GM18511 (cell line): ENCODE data around the gene NDUFB7.

Experiments used
- ATAC-seq: cut with Tn5 transposase; IDR thresholded peaks from one replicate; pipeline ENCODE4 v1.9.1; 2021; ENCODE audit warnings: mild to moderate bottlenecking, moderate library complexity; ENCODE audit not compliant: unreplicated experiment

The NDUFB7 gene

DNA sequence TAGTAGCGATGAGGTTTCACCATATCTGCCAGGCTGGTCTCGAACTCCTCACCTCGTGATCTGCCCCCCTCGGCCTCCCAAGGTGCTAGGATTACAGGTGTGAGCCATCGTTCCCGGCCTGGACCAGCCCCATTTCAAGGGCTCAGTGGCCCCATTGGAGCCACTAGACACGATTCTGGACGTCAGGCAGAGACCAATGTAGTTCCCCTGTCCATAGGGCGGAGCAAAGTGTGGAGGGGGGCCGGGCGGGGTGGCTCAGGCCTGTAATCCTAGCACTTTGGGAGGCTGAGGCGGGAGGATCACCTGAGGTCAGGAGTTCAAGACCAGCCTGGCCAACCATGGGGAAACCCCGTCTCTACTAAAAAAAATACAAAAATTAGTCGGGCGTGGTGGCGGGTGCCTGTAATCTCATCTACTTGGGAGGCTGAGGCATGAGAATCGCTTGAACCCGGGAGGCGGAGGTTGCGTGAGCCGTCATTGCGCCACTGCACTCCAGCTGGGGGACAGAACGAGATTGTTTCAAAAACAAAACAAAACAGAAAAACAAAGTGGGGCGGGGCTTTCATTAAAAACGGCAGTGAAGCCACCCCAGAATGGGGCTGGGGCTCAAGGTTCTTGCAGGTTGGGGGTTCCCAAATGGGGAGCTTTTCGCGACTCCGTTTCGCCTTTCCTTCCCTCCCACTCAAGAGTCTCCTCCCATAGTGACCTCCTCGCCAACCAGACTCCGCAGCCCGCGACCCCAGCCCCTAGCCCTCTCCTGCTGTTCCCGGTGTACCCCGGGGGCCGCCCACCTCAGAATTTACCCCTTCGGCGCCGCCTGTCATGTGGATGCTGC, 43.2 kb downstream of the NDUFB7 start:
- ATAC-seq: no peak

DNA sequence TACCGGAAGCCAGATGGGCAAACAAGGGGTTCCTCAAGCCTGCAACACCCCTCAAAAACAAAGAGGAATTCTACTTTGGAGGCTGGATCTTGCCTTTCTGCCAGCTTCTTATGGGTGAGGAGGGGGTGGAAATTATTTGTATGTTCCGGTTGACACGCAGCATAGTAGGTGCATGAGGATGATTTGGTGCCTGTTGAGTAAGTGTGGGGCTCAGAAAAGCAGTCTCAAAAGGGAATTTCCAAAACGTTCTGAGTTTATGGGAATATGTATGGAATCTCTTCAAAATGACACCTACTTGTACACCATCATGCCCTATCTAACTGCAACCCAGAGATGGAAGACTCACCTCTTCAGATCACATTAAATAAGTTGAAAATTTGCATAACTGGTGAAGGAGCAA, 45.4 kb downstream of the NDUFB7 start:
- ATAC-seq: no peak

DNA sequence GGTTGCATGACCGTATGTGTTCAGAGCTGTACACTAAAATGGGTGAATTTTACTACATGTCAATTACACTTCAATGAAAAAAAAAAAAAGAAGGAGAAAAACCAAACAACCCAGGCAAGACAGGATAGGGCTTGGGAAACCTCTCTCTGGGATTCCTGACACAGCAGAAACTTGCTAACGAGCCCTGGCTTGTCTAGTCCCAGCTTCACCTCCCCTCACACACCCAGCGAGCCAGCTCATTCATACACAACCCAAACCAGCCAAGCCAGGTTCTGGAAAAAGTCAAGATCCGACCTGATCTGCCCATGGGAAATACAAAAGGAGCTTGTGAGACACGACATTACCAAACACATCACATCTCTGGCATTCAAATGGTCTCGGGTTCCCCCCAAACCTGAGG, 46.1 kb downstream of the NDUFB7 start:
- no peak for ATAC-seq

DNA sequence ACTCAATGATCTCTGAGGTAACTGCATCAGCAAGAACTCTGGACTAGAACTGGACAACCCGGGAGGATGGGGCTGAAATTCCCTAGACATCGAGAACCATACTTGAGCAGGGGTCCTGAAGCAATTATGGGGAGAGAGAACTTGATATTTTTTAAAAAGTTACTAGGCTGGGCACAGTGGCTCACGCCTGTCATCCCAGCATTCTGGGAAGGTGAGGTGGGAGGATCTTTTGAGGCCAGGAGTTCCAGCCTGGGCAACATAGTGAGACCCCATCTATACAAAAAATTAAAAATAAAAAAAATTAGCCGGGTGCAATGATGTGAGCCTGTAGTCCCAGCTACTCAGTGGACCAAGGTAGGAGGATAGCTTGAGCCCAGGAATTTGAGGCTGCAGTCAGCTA, 51.3 kb downstream of the NDUFB7 start:
- ATAC-seq: no peak

DNA sequence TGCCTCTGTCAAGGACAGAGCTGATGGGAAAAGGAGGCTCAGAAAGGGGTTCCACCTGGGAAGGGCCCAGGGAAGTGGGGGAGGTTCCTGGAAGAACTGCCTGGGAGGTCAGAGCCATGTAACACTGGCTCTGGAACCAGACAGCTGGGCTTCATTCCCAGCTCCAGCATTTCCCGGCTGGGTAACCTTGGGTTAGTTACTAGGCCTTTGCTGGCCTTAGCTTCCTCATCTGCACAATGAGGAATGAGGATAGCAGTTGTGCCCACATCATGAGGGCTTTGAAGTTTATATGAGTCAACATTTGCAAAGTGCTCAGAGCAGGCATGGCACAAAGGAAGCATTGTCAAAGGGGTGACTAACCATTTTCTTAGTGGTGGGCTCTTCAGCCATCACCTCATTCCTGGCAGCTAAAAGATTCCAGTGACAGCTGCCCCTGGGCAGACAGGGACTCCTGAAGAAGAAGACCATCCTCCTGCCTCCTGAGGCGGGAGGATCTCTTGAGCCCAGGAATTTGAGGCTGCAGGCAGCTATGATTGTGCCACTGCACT, 51.9 kb downstream of the NDUFB7 start:
- ATAC-seq: no peak

DNA sequence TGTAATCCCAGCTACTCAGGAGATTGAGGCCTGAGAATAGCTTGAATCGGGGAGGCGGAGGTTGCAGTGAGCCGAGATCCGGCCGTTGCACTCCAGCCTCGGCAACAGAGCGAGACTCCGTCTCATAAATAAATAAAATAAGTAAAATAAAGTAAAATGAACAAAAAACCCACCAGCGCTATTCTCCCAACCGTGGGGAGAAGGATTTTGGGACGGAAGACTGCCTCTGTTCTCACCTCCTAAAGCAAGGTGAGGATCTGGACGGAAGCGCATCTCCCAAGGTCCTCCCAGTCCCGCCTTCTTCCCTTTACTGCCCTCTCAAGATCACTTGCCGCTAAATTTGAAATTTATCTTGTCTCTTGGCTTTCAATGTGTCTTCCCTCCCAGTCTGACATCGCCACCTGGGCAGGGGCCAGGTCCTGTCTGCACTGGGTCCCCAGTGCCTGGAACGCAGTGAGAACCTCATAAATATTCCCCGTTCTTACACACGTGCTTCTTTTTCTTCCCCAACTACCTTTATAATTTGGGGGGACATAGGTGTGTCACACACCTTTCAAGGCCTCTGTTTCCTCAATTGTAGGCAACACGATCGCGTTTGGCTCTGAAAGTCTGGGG, 52.5 kb downstream of the NDUFB7 start:
- ATAC-seq: no peak

DNA sequence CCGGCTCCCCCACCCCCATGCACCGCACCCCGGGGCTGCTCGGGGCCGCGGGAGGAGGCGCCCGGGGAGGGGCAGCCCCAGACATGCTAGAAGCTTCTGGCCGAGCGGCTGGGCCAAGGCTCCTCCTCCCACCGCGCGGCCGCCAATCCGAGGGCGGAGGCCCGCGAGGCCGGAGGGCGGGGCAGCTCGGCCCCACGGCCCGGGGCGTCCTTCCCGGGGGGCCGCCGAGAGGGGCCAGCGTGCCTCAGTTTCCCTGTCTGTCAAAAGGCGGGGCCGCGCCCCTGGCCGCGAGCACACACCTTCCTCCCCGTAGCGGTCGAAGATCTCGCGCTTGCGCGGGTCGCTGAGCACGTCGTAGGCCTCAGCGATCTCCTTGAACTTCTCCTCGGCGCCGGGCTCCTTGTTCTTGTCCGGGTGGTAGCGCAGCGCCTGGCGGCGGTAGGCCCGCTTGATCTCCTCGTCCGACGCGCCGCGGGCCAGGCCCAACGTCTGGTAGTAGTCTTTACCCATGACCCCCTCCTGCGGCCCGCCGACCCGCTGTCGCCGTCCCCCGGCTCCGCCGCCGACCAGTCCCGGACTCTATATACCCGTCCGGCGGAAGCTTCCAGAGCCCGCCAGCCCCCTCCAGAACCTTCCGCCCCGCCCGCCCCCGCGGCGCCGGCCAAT, 53.9 kb downstream of the NDUFB7 start, which contains the start of gene DNAJB1:
Gene DNAJB1 (minus strand): TSS at position 558 of the 666 bp plus-strand sequence. CDS start 48 bp downstream, at position 510.
- ATAC-seq: peak; percentile 69

DNA sequence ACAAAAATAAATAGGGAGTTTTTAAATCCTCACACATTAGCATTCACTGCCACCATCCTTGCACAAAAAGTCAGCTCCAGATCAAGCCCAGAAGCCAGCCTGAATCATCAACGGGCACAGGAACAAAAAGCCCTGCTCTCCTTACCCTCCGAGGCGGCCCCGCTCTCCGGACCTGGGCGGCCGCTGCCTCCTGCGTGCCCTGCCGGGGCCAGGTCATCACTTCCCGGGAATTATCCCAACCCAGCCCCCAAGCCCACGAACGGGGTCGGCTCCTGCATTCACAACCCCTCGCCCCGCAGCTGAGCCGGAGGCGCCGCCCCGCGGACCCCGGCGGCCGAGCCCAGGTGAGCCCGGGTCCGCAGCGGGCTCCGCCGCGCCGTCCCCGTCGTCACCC, 54.4 kb downstream of the NDUFB7 start:
- peak; percentile 1 for ATAC-seq

DNA sequence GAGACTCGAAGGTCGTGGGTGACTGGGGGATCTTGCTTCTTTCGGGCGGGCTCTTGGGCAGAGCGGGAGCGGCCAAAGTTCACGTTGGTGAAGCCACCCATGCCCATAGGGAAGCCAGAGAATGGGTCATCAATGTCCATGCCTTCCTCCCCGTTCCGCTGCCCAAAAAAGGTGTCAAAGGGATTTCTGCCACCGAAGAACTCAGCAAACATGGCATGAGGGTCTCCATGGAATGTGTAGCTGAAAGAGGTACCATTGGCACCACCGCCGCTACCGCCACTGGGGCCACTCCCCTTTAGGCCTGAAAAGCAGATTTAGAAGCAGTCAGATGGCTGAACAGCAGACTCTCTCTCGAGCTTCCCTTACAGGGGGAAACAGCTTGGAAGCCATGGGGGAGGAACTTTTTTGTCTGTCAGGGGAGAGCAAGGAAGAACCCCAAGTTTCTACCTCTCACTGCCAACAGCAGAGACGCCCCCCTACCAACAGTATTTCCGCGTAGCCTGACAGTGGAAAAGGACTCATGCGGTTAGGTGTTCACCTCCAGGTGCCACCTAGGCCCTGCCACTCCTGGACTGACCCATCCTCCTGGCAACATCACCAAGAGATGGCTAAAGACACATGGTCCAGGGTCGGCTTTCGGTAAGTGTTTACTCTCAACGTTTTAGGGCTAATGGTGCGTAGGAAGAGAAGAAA, 55.0 kb downstream of the NDUFB7 start:
- ATAC-seq: no peak
